Left lung (tissue), 10 donors: Measurements from ENCODE around the gene SLC5A9. TPM values are rescaled to one million over a fixed set of nuclear protein-coding genes. Genes with fewer than 3 reads are reported as not detected.
"Not testable (repeated sequence)": the region's sequence is repeated elsewhere in the genome, so short reads cannot be mapped to it uniquely, and the experiment has no call there.

ENCODE experiments used
- ATAC-seq: fragments of 200-7000 bp; cut with Tn5 transposase; one replicate; pipeline ENCODE4 v1.9.1; 2020; ENCODE audit warnings: moderate library complexity
- DNase-seq, 4 donors: peaks; one replicate each; pipeline ENCODE4 v3.0.0-alpha.2; 2013 to 2020
- H3K27ac ChIP-seq, 2 donors: fragments of 200-600 bp; sonication (generic) in 1 of 2; one replicate each; pipeline versions ENCODE4 v1.5.0 to v1.8.0; 2020 to 2021
- H3K27me3 ChIP-seq, 2 donors: fragments of 200-600 bp; sonication (generic) in 1 of 2; one replicate each; pipeline versions ENCODE4 v1.5.0 to v1.8.0; 2020 to 2021
- H3K36me3 ChIP-seq, 2 donors: fragments of 200-600 bp; sonication (generic) in 1 of 2; one replicate each; pipeline versions ENCODE4 v1.5.0 to v1.8.0; 2020 to 2021
- H3K4me1 ChIP-seq, 2 donors: fragments of 200-600 bp; one replicate each; pipeline ENCODE4 v1.8.0; 2021
- H3K4me3 ChIP-seq, 2 donors: fragments of 200-600 bp; sonication (generic) in 1 of 2; one replicate each; pipeline versions ENCODE4 v1.5.0 to v1.8.0; 2020 to 2021; ENCODE audit warnings: mild to moderate bottlenecking in 1 of 2
- H3K9me3 ChIP-seq, 2 donors: fragments of 200-600 bp; sonication (generic) in 1 of 2; one replicate each; pipeline versions ENCODE4 v1.5.0 to v1.8.0; 2020 to 2021
- intact Hi-C, 2 donors: fragments of 100-400 bp; cut with DNase I; formaldehyde crosslinking; loops; one replicate each; pipeline versions ENCODE4 v1.11.2 to v1.14.2; 2022
- polyA plus RNA-seq, 6 donors: library from polyadenylated mRNA; unstranded; fragments of 120-200 nt; gene quantifications; one replicate each; pipeline ENCODE4 v1.2.1, GENCODE V29; 2013; ENCODE audit not compliant: insufficient read length in 6 of 6
- total RNA-seq, 2 donors: library from RNA; stranded (reverse); fragmentation: NEBNext Ultra II Directional; extraction: Animal tissue kit (Norgen Biotek cat#: 25700); gene quantifications; one replicate each; pipeline ENCODE4 v1.2.1, GENCODE V29; 2021
- TF ChIP-seq, protein P1 (sequence below), 2 donors: fragments of 200-600 bp; sonication (generic) in 1 of 2; IDR thresholded peaks; one replicate each; pipeline versions ENCODE4 v1.5.0 to v1.8.0; 2021; ENCODE audit warnings: antibody characterized with exemption in 2 of 2
- donor health status: DM: no; HTN: yes; CAD: no.
- donor health status: DM: no; HTN: no; CAD: no.

The SLC5A9 gene
- total and polyA plus RNA-seq, 8 donors, result 0.47 to 12.5 (median 6.5) TPM

DNA sequence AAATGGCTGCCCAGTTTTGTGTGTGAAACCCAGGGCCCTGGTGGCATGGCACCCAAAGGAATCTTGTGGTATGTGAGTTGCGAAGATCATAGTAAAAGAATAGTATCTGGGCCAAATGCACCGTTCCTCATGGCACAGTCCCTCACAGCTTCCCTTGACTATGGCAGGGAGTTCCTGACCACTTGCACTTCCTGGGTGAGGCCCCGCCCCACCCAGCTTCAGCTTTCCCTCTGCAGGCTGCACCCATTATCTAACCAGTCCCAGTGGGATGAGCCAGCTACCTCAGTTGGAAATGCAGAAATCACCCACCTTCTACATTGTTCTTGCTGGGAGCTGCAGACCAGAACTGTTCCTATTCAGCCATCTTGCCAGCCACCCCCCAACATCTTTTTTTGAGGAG is 63.0 kb downstream of the SLC5A9 start:
- no peak for DNase-seq
- Histone ChIP-seq H3K4me1 (no peaks in the 10 kb centered on the region), H3K4me3 (no peak overlapping the region), H3K9me3 (peaks cover 0 to 17% of the 10 kb centered on the region in 2 donors), H3K36me3 (no peaks in the 10 kb centered on the region), H3K27me3 (no peaks in the 10 kb centered on the region), H3K27ac (no peak overlapping the region)
- TF ChIP-seq, protein P1, sequence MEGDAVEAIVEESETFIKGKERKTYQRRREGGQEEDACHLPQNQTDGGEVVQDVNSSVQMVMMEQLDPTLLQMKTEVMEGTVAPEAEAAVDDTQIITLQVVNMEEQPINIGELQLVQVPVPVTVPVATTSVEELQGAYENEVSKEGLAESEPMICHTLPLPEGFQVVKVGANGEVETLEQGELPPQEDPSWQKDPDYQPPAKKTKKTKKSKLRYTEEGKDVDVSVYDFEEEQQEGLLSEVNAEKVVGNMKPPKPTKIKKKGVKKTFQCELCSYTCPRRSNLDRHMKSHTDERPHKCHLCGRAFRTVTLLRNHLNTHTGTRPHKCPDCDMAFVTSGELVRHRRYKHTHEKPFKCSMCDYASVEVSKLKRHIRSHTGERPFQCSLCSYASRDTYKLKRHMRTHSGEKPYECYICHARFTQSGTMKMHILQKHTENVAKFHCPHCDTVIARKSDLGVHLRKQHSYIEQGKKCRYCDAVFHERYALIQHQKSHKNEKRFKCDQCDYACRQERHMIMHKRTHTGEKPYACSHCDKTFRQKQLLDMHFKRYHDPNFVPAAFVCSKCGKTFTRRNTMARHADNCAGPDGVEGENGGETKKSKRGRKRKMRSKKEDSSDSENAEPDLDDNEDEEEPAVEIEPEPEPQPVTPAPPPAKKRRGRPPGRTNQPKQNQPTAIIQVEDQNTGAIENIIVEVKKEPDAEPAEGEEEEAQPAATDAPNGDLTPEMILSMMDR (IDR thresholded peaks at IDR 0.05), result no peak
- intact Hi-C loops, result no loop called here
- peak; percentile 47 for ATAC-seq

DNA sequence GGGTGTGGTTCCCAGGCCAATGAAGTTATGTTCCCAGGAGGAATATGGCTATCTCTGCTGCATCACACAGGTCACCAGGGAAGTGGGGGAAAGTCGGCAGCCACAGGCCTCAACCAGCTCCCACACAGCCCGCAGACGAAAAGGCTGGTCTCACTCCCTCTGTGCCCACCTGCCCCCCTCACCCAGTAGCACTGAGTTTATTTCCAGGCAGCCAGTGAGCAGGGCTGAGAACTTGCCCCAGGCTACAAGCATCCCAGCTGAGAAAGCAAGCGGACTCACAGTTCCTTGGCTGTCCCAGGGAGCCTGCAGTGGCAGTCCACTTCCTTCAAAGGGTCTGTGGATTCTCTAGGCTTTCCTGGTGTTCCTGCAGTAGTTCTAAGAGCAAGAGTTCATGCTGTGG is 68.9 kb downstream of the SLC5A9 start:
- Histone ChIP-seq H3K36me3 (no peaks in the 10 kb centered on the region), H3K9me3 (peaks cover 0 to 8% of the 10 kb centered on the region in 2 donors), H3K27ac (no peak overlapping the region), H3K4me3 (no peak overlapping the region), H3K4me1 (peaks cover 0 to 5% of the 10 kb centered on the region in 2 donors), H3K27me3 (no peaks in the 10 kb centered on the region)
- intact Hi-C loops, result no loop called here
- TF ChIP-seq, protein P1 (IDR thresholded peaks at IDR 0.05), result no peak
- DNase-seq (peak in 1 of 4 donors; percentile 43), ATAC-seq (no peak)

DNA sequence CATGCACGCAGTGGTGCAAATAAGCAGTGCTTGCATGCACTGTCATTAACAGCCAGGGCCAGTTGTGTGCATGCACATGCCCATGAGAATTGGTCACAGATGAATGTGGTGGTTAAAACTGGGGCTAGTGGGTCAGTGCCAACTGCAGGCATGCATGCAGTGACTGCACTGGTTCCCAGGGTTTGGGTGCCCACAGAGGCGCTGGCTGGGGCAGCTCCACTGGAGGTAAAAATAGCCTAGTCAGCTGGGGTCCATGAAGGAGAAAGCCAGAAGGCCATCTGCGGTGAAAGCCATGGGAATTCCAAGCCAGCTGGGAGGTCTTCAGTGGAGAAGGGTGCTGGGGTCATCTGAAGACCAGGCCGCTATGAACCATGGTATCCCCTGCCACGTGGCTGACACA is 70.2 kb downstream of the SLC5A9 start:
- H3K27ac ChIP-seq, result no peak overlapping the region
- peaks cover 0 to 5% of the 10 kb centered on the region in 2 donors for H3K4me1 ChIP-seq
- TF ChIP-seq, protein P1 (IDR thresholded peaks at IDR 0.05), result no peak
- no peak for DNase-seq
- peaks cover 0 to 8% of the 10 kb centered on the region in 2 donors for H3K9me3 ChIP-seq
- intact Hi-C loops, result no loop called here
- no peak overlapping the region for H3K4me3 ChIP-seq
- no peaks in the 10 kb centered on the region for H3K27me3 ChIP-seq
- no peak for ATAC-seq
- H3K36me3 ChIP-seq, result no peaks in the 10 kb centered on the region

DNA sequence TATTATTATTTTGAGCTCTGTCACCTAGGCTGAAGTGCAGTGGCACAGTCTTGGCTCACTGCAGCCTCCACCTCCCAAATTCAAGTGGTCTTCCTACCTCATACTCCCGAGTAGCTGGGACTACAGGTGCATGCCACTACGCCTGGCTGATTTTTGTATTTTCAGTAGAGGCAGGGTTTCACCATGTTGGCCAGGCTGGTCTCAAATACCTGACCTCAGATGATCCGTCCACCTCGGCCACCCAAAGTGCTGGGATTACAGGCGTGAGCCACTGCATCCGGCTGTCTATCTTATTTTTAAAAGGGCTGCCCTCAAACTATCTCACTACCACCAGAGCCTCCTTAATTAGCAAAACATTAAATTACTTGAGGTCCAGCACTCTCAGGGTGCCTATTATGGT is 71.6 kb downstream of the SLC5A9 start:
- H3K27me3 ChIP-seq, H3K27ac ChIP-seq, H3K36me3 ChIP-seq, H3K4me1 ChIP-seq, ATAC-seq, DNase-seq, intact Hi-C loops, H3K4me3 ChIP-seq, H3K9me3 ChIP-seq: not testable (repeated sequence)

DNA sequence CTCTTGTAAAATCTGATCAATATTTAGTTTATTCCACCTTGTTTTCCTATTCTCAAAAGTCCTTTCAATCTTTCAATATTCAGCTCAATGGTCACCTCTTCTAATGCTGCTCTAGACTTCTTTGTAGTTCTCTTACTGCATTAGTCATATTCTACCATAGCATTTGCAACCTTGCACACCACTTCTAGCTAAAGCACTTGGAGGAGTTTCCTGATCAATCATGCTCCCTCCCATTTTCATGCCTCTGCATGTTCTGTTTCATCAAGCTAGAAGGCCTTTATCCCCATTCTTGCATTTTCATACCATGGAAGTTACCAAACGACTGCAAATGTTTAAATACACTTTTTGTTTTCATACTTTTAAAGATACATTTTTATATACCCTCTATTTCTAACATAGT is 72.1 kb downstream of the SLC5A9 start:
- TF ChIP-seq, protein P1 (IDR thresholded peaks at IDR 0.05), result no peak
- Histone ChIP-seq H3K36me3 (no peaks in the 10 kb centered on the region), H3K9me3 (peaks cover 0 to 1% of the 10 kb centered on the region in 2 donors), H3K4me3 (no peak overlapping the region), H3K27ac (no peak overlapping the region), H3K27me3 (no peaks in the 10 kb centered on the region), H3K4me1 (peaks cover 0 to 5% of the 10 kb centered on the region in 2 donors)
- no peak for ATAC-seq
- no peak for DNase-seq
- intact Hi-C loops, result no loop called here

Other genes with a start within 250 kb of the SLC5A9 start
- 1 to 10 TPM in 1 of 2 donors, under 1 TPM in 1; 0.99 to 2.0 TPM for gene TRABD2B, start 225.3 kb upstream of the SLC5A9 start, total RNA-seq
- 1 to 10 TPM; 3.2 to 5.2 (median 3.3) TPM for gene TRABD2B, start 225.3 kb upstream of the SLC5A9 start, polyA plus RNA-seq
- gene SPATA6, start 249.5 kb downstream of the SLC5A9 start, total RNA-seq, result 10 to 100 TPM; 11.9 to 18.4 TPM
- gene SPATA6, start 249.5 kb downstream of the SLC5A9 start, polyA plus RNA-seq, result 10 to 100 TPM; 26.5 to 33.9 (median 30.7) TPM